HCEC 1CT (cell line): ENCODE data around the gene ZBTB37.
"Not testable (repeated sequence)": the region's sequence is repeated elsewhere in the genome, so short reads cannot be mapped to it uniquely, and the experiment has no call there.

Experiments used
- DNase-seq: peaks from one replicate; pipeline ENCODE4 v3.0.0-alpha.2; 2017

The ZBTB37 gene

DNA sequence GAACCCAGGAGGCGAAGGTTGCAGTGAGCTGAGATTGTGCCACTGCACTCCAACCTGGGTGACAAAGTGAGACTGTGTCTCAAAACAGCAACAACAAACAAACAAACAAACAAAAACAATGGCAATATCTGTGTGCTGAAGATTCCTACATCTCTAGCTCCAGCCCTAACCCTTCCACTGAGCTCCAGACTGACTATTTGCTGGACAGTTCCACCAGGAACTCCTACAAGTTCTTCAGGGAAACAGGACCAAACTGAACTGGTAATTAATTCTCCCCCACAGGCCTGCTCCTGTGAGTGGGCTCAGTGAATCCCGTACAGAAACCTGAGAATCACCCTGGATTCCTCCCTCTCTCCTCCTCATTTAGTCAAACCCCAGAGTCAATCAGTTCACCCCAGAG, 47.4 kb downstream of the ZBTB37 start:
- no peak for DNase-seq

GRCh38 chr1:173916667-173917066, 48.5 kb downstream of the ZBTB37 start:
- no peak for DNase-seq

GRCh38 chr1:173917149-173917548, 49.0 kb downstream of the ZBTB37 start, which contains the start of gene SERPINC1:
TSS of gene SERPINC1 (minus strand) at chr1:173917327. CDS start at chr1:173917259, 68 bp downstream.
- no peak for DNase-seq

GRCh38 chr1:173917635-173918493, 49.7 kb downstream of the ZBTB37 start:
- DNase-seq: no peak

- DNase-seq: no peak
These were observed 52.7 kb downstream of the ZBTB37 start for GRCh38 chr1:173920861-173921260.

DNA sequence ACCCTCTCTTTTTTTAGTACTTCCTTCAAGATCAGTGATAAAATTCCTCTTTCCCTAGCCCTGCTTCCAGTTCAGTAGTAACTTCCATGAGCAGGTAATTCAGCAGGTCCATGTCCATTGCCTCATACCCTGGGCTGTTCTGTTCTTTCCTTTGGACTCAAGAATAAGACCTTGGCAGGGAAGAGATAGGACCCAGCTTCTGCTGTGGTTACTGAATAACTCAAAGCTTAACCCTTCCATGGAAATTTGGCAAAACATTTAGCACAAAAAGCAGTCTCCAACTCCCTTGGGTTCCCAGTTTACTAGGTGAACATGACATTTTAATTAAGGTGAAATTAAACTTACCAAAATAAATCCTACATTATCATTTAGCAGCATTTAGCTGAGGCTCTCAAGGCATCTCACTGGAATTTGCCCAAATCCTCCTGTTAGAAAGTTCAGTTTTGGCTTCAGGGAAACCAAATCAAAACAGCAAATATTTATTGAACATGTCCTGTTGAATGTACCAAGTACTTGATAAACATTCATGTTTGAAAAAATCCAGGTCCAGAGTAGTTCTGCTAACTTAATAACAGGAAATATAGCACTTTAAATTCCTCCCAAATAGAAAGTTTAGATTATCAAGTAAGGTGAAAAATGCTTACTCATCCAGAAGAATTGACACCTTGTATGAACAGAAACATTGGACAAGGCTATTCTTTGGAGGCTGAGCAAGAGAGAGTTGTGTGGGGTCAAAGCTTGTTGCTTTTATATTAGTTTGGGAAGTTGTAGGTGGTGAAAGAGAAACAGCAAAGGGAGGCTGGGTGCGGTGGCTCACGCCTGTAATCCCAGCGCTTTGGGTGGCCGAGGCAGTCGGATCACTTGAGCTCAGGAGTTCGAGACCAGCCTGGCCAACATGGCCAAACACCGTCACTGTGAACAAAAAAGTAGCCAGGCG, 57.4 kb downstream of the ZBTB37 start:
- DNase-seq: no peak

GRCh38 chr1:173930541-173930940, 62.4 kb downstream of the ZBTB37 start:
- DNase-seq: not testable (repeated sequence)

GRCh38 chr1:173934440-173934839, 66.3 kb downstream of the ZBTB37 start:
- DNase-seq: no peak

GRCh38 chr1:173937062-173937461, 68.9 kb downstream of the ZBTB37 start:
- no peak for DNase-seq

GRCh38 chr1:173946380-173946921, 78.3 kb downstream of the ZBTB37 start:
- no peak for DNase-seq

GRCh38 chr1:173948594-173948993, 80.4 kb downstream of the ZBTB37 start:
- no peak for DNase-seq
